WTC11 (cell line): Measurements from ENCODE around the gene SETD3. TPM values are rescaled to one million over a fixed set of nuclear protein-coding genes. Genes with fewer than 3 reads are reported as not detected.
"Not testable (repeated sequence)": the region's sequence is repeated elsewhere in the genome, so short reads cannot be mapped to it uniquely, and the experiment has no call there.

Experiments
- ATAC-seq: fragments of 200-7000 bp; cut with Tn5 transposase; 2 replicates; pipeline ENCODE4 v1.10.0; 2021; ENCODE audit warnings: mild to moderate bottlenecking, moderate library complexity
- CTCF ChIA-PET: fragments of 300-600 bp; sonication (Branson Sonifier 250); formaldehyde crosslinking; loops from one replicate; lab custom pipeline; 2021; ENCODE audit warnings: antibody characterized with exemption; lab: Charles Lee
- POLR2A ChIA-PET: fragments of 350-600 bp; sonication (Branson Sonifier 250); formaldehyde crosslinking; loops from one replicate; lab custom pipeline; 2021; ENCODE audit warnings: antibody characterized with exemption; lab: Charles Lee
- DNase-seq: peaks from one replicate; pipeline ENCODE4 v3.0.0; 2021; ENCODE audit warnings: low spot score
- H3K27ac Mint-ChIP-seq: 2 replicates; pipeline ENCODE4 v1.8.0; 2021; ENCODE audit warnings: mixed read lengths
- H3K27me3 Mint-ChIP-seq: 2 replicates; pipeline ENCODE4 v1.8.0; 2021; ENCODE audit warnings: low read depth, mild to moderate bottlenecking, moderate library complexity, mixed read lengths
- H3K36me3 Mint-ChIP-seq: 2 replicates; pipeline ENCODE4 v1.8.0; 2021; ENCODE audit warnings: mixed read lengths
- H3K4me1 Mint-ChIP-seq: 2 replicates; pipeline ENCODE4 v1.8.0; 2022; ENCODE audit warnings: mixed read lengths
- H3K4me3 Mint-ChIP-seq: 2 replicates; pipeline ENCODE4 v1.8.0; 2021; ENCODE audit warnings: mild to moderate bottlenecking, moderate library complexity, mixed read lengths
- H3K9me3 Mint-ChIP-seq: 2 replicates; pipeline ENCODE4 v1.8.0; 2021; ENCODE audit warnings: mixed read lengths
- ATF1 ChIP-seq: sonication (generic); formaldehyde crosslinking; IDR thresholded peaks from 2 replicates; pipeline ENCODE4 v1.8.1; 2023; ENCODE audit warnings: mild to moderate bottlenecking, moderate library complexity, missing genetic modification reagents
- CREB1 ChIP-seq: sonication (generic); formaldehyde crosslinking; IDR thresholded peaks from 2 replicates; pipeline ENCODE4 v1.8.0; 2023; ENCODE audit warnings: mild to moderate bottlenecking, missing genetic modification reagents
- E2F1 ChIP-seq: sonication (generic); formaldehyde crosslinking; IDR thresholded peaks from 2 replicates; pipeline ENCODE4 v1.8.0; 2022; ENCODE audit warnings: mild to moderate bottlenecking, missing genetic modification reagents
- ELF4 ChIP-seq: sonication (generic); formaldehyde crosslinking; IDR thresholded peaks from 2 replicates; pipeline ENCODE4 v1.8.1; 2022; ENCODE audit warnings: low read depth, mild to moderate bottlenecking, moderate library complexity, missing genetic modification reagents
- ESRRA ChIP-seq: sonication (generic); formaldehyde crosslinking; IDR thresholded peaks from 2 replicates; pipeline ENCODE4 v1.8.1; 2022; ENCODE audit warnings: mild to moderate bottlenecking, missing genetic modification reagents, borderline replicate concordance
- GTF2I ChIP-seq: fragments of 250-450 bp; sonication (Bioruptor Pico); conservative IDR thresholded peaks from 2 replicates; pipeline ENCODE4 v1.4.0; 2021; ENCODE audit warnings: mild to moderate bottlenecking
- HMGA2 ChIP-seq: fragments of 250-450 bp; sonication (Bioruptor Pico); IDR thresholded peaks from 2 replicates; pipeline ENCODE4 v1.4.0; 2021; ENCODE audit warnings: mild to moderate bottlenecking, moderate library complexity
- HMGXB4 ChIP-seq: sonication (generic); formaldehyde crosslinking; IDR thresholded peaks from 2 replicates; pipeline ENCODE4 v1.8.1; 2023; ENCODE audit warnings: mild to moderate bottlenecking, moderate library complexity, missing genetic modification reagents
- KAT7 ChIP-seq: sonication (generic); formaldehyde crosslinking; IDR thresholded peaks from 2 replicates; pipeline ENCODE4 v1.8.1; 2023; ENCODE audit warnings: missing genetic modification reagents, mild to moderate bottlenecking, borderline replicate concordance
- NFATC4 ChIP-seq: fragments of 250-450 bp; sonication (Bioruptor Pico); IDR thresholded peaks from 2 replicates; pipeline ENCODE4 v1.9.0; 2021; ENCODE audit warnings: mild to moderate bottlenecking
- NFYB ChIP-seq: sonication (generic); formaldehyde crosslinking; conservative IDR thresholded peaks from 2 replicates; pipeline ENCODE4 v1.8.0; 2022; ENCODE audit warnings: low read depth, missing genetic modification reagents
- NR2C2 ChIP-seq: sonication (generic); formaldehyde crosslinking; IDR thresholded peaks from 2 replicates; pipeline ENCODE4 v1.8.0; 2022; ENCODE audit warnings: mild to moderate bottlenecking, missing genetic modification reagents
- NR3C1 ChIP-seq: sonication (generic); formaldehyde crosslinking; conservative IDR thresholded peaks from 2 replicates; pipeline ENCODE4 v1.8.1; 2023; ENCODE audit warnings: low read depth, mild to moderate bottlenecking, missing genetic modification reagents
- PRDM15 ChIP-seq: sonication (generic); formaldehyde crosslinking; IDR thresholded peaks from 2 replicates; pipeline ENCODE4 v1.8.0; 2022; ENCODE audit warnings: missing genetic modification reagents
- PREB ChIP-seq: sonication (generic); formaldehyde crosslinking; IDR thresholded peaks from 2 replicates; pipeline ENCODE4 v1.8.1; 2022; ENCODE audit warnings: mild to moderate bottlenecking, missing genetic modification reagents, moderate library complexity, borderline replicate concordance
- SOX15 ChIP-seq: fragments of 250-450 bp; sonication (Bioruptor Pico); IDR thresholded peaks from 2 replicates; pipeline ENCODE4 v1.9.0; 2021; ENCODE audit warnings: mild to moderate bottlenecking
- TP53 ChIP-seq: sonication (generic); formaldehyde crosslinking; IDR thresholded peaks from 2 replicates; pipeline ENCODE4 v1.8.1; 2023; ENCODE audit warnings: mild to moderate bottlenecking, missing genetic modification reagents
- ZNF281 ChIP-seq: sonication (generic); formaldehyde crosslinking; IDR thresholded peaks from 2 replicates; pipeline ENCODE4 v1.8.0; 2023; ENCODE audit warnings: mild to moderate bottlenecking, missing genetic modification reagents
- ZNF416 ChIP-seq: fragments of 250-450 bp; sonication (Bioruptor Pico); IDR thresholded peaks from 2 replicates; pipeline ENCODE4 v1.9.0; 2021; ENCODE audit warnings: mild to moderate bottlenecking, inconsistent platforms
- ZNF512 ChIP-seq: sonication (generic); formaldehyde crosslinking; IDR thresholded peaks from 2 replicates; pipeline ENCODE4 v1.8.1; 2022; ENCODE audit warnings: missing genetic modification reagents, borderline replicate concordance
- total RNA-seq: library from RNA; stranded (reverse); gene quantifications from 3 replicates; pipeline ENCODE4 v1.2.3, GENCODE V29; 2021

Gene SETD3
- total RNA-seq, 1 experiment from 2014 or later, result 53.1 TPM

- DNase-seq, result no peak
- Mint-ChIP-seq H3K9me3 (no peaks in the 10 kb centered on the region), H3K4me3 (no peak overlapping the region), H3K27ac (no peak overlapping the region), H3K36me3 (no peaks in the 10 kb centered on the region), H3K4me1 (peaks cover 4% of the 10 kb centered on the region; the same call in 1 of the 2 replicates), H3K27me3 (no peaks in the 10 kb centered on the region)
- no peak for TF ChIP-seq ESRRA (CRISPR knock-in tag)
- no peak for TF ChIP-seq GTF2I (CRISPR knock-in tag)
- TF ChIP-seq ZNF416, result no peak
- TF ChIP-seq SOX15 (CRISPR knock-in tag), result no peak
- no peak for TF ChIP-seq PREB (CRISPR knock-in tag)
- no peak for TF ChIP-seq KAT7 (CRISPR knock-in tag)
- no peak for TF ChIP-seq HMGXB4 (CRISPR knock-in tag)
- no peak for TF ChIP-seq E2F1
- TF ChIP-seq ATF1, result no peak
- no peak for TF ChIP-seq NR3C1
- TF ChIP-seq ELF4 (CRISPR knock-in tag), result no peak
- TF ChIP-seq ZNF512 (CRISPR knock-in tag), result no peak
- TF ChIP-seq ZNF281 (CRISPR knock-in tag), result no peak
- TF ChIP-seq TP53 (CRISPR knock-in tag), result no peak
- no peak for TF ChIP-seq NR2C2
- no peak for TF ChIP-seq NFYB (CRISPR knock-in tag)
- no peak for TF ChIP-seq NFATC4 (CRISPR knock-in tag)
- no peak for TF ChIP-seq PRDM15 (CRISPR knock-in tag)
- TF ChIP-seq CREB1, result no peak
- TF ChIP-seq HMGA2 (CRISPR knock-in tag), result no peak
- POLR2A ChIA-PET, result no interaction called here
- no peak for ATAC-seq
- CTCF ChIA-PET, result no interaction called here
Measured at GRCh38 chr14:99348816-99349614, 131.6 kb downstream of the SETD3 start.

- POLR2A ChIA-PET, H3K36me3 Mint-ChIP-seq, H3K27me3 Mint-ChIP-seq, H3K9me3 Mint-ChIP-seq, H3K4me1 Mint-ChIP-seq, H3K27ac Mint-ChIP-seq, CTCF ChIA-PET, ATAC-seq, H3K4me3 Mint-ChIP-seq, DNase-seq: not testable (repeated sequence)
Measured at GRCh38 chr14:99348231-99348630, 132.4 kb downstream of the SETD3 start.
